SU-DHL-6 (cell line): ENCODE results near the gene ADARB2.

Experiments
- H2AFZ ChIP-seq: fragments of 200-600 bp; sonication (generic); 2 replicates; pipeline ENCODE4 v1.6.1; 2014; ENCODE audit warnings: low read depth, mild to moderate bottlenecking, moderate library complexity, mixed read lengths, antibody characterized with exemption, low read length; ENCODE audit not compliant: severe bottlenecking
- H3F3A ChIP-seq: fragments of 200-600 bp; shearing (Covaris generic); 2 replicates; pipeline ENCODE4 v1.6.0; 2016; ENCODE audit warnings: antibody characterized with exemption, mild to moderate bottlenecking; ENCODE audit not compliant: insufficient read depth
- H3K27ac ChIP-seq: fragments of 200-600 bp; sonication (generic); 2 replicates; pipeline ENCODE4 v1.5.1; 2016; ENCODE audit warnings: low read depth, mild to moderate bottlenecking, low read length, moderate library complexity, mixed read lengths
- H3K27me3 ChIP-seq: fragments of 200-600 bp; sonication (generic), shearing (Covaris generic); 2 replicates; pipeline ENCODE4 v1.6.0; 2014; ENCODE audit warnings: mild to moderate bottlenecking, low read length
- H3K36me3 ChIP-seq: fragments of 200-600 bp; sonication (generic); 2 replicates; pipeline ENCODE4 v1.6.1; 2014; ENCODE audit warnings: mild to moderate bottlenecking, low read length, mixed read lengths
- H3K4me2 ChIP-seq: fragments of 300-600, 200-600 bp; shearing (Covaris generic), sonication (generic); 2 replicates; pipeline ENCODE4 v1.6.0; 2014; ENCODE audit warnings: low read length, low read depth, mild to moderate bottlenecking; ENCODE audit not compliant: poor library complexity, severe bottlenecking
- H3K4me3 ChIP-seq: fragments of 200-600 bp; sonication (generic); 2 replicates; pipeline ENCODE4 v1.5.1; 2014; ENCODE audit warnings: antibody characterized with exemption, low read length, mild to moderate bottlenecking, mixed read lengths; ENCODE audit not compliant: insufficient read depth, poor library complexity, severe bottlenecking
- H3K79me2 ChIP-seq: fragments of 200-600 bp; sonication (generic); 2 replicates; pipeline ENCODE4 v1.6.1; 2014; ENCODE audit warnings: mild to moderate bottlenecking, low read length, moderate library complexity; ENCODE audit not compliant: insufficient read depth
- H3K9ac ChIP-seq: fragments of 200-600 bp; sonication (generic); 2 replicates; pipeline ENCODE4 v1.7.0; 2014; ENCODE audit warnings: mild to moderate bottlenecking, low read length
- H3K9me2 ChIP-seq: fragments of 200-600 bp; sonication (generic); replicated peaks from 2 replicates; pipeline ENCODE4 v1.6.1; 2014; ENCODE audit warnings: low read length; ENCODE audit not compliant: insufficient read depth
- H3K9me3 ChIP-seq: fragments of 200-600 bp; sonication (generic); 2 replicates; pipeline ENCODE4 v1.6.1; 2014; ENCODE audit warnings: low read length, mixed read lengths; ENCODE audit not compliant: insufficient read depth
- H4K20me1 ChIP-seq: fragments of 200-600 bp; sonication (generic); 2 replicates; pipeline ENCODE4 v1.6.1; 2014; ENCODE audit warnings: low read depth, mild to moderate bottlenecking, antibody characterized with exemption, low read length, moderate library complexity, mixed read lengths
- CTCF ChIP-seq: fragments of 200-600 bp; sonication (generic); IDR thresholded peaks from one replicate; pipeline ENCODE4 v1.5.1; 2017; ENCODE audit warnings: antibody characterized with exemption, mild to moderate bottlenecking, low read length, moderate library complexity; ENCODE audit not compliant: insufficient read depth, poor library complexity, severe bottlenecking
- EZH2phosphoT487 ChIP-seq: fragments of 200-600 bp; sonication (generic), shearing (Covaris generic); conservative IDR thresholded peaks from 2 replicates; pipeline ENCODE4 v1.6.1; 2018; ENCODE audit warnings: mild to moderate bottlenecking, antibody characterized with exemption, low read length, moderate library complexity, mixed read lengths

Gene ADARB2

GRCh38 chr10:1204434-1205326 lies 532.6 kb downstream of the ADARB2 start:
- H2AFZ ChIP-seq: no peak overlapping the region
- TF ChIP-seq CTCF (no peak), EZH2phosphoT487 (no peak)
- H3K9me3 ChIP-seq: no peaks in the 10 kb centered on the region
- H3K9ac ChIP-seq: no peak overlapping the region
- no peaks in the 10 kb centered on the region for H3K79me2 ChIP-seq
- H3K27ac ChIP-seq: no peak overlapping the region
- no peaks in the 10 kb centered on the region for H3K9me2 ChIP-seq
- no peaks in the 10 kb centered on the region for H3K27me3 ChIP-seq
- H3K4me2 ChIP-seq: no peak overlapping the region
- H3K4me3 ChIP-seq: no peak overlapping the region
- no peaks in the 10 kb centered on the region for H3K36me3 ChIP-seq
- H3F3A ChIP-seq: no peaks in the 10 kb centered on the region
- no peaks in the 10 kb centered on the region for H4K20me1 ChIP-seq

- TF ChIP-seq CTCF (no peak), EZH2phosphoT487 (no peak)
Observed at GRCh38 chr10:1203704-1204103, 533.6 kb downstream of the ADARB2 start.

GRCh38 chr10:1203216-1203615 lies 534.1 kb downstream of the ADARB2 start:
- TF ChIP-seq EZH2phosphoT487: no peak
- TF ChIP-seq CTCF: no peak
- H3F3A ChIP-seq: no peaks in the 10 kb centered on the region
- H3K9ac ChIP-seq: no peak overlapping the region
- H3K27me3 ChIP-seq: no peaks in the 10 kb centered on the region
- H3K27ac ChIP-seq: no peak overlapping the region
- H3K36me3 ChIP-seq: no peaks in the 10 kb centered on the region
- H3K9me2 ChIP-seq: no peaks in the 10 kb centered on the region
- no peak overlapping the region for H3K4me2 ChIP-seq
- no peaks in the 10 kb centered on the region for H3K9me3 ChIP-seq
- no peak overlapping the region for H2AFZ ChIP-seq
- H3K79me2 ChIP-seq: no peaks in the 10 kb centered on the region
- no peak overlapping the region for H3K4me3 ChIP-seq
- no peaks in the 10 kb centered on the region for H4K20me1 ChIP-seq

More at GRCh38 chr10:1203704-1204103, 533.6 kb downstream of the ADARB2 start:
- Histone ChIP-seq H3K27me3 (no peaks in the 10 kb centered on the region), H4K20me1 (no peaks in the 10 kb centered on the region), H3K36me3 (no peaks in the 10 kb centered on the region), H3K9me2 (no peaks in the 10 kb centered on the region), H3K79me2 (no peaks in the 10 kb centered on the region), H3K9me3 (no peaks in the 10 kb centered on the region), H3K27ac (no peak overlapping the region), H2AFZ (no peak overlapping the region), H3K4me2 (no peak overlapping the region), H3K9ac (no peak overlapping the region), H3K4me3 (no peak overlapping the region), H3F3A (no peaks in the 10 kb centered on the region)
